Liver (tissue), 3 donors: ENCODE measurements around the gene AP1S2.

ENCODE experiments used
- EGR1 ChIP-seq, 2 donors: IDR thresholded peaks; 2 replicates each; pipeline ENCODE4 v1.6.1; 2016 to 2018; ENCODE audit warnings: antibody characterized with exemption in 2 of 2, low read depth in 2 of 2
- FOXA1 ChIP-seq: IDR thresholded peaks from 2 replicates; pipeline ENCODE4 v1.6.1; 2016; ENCODE audit warnings: antibody characterized with exemption
- GABPA ChIP-seq, 2 donors: IDR thresholded peaks in 1 of 2; conservative IDR thresholded peaks in 1 of 2; 2 replicates each; pipeline ENCODE4 v1.6.1; 2016; ENCODE audit warnings: antibody characterized with exemption in 2 of 2, mild to moderate bottlenecking in 1 of 2, moderate library complexity in 1 of 2
- JUND ChIP-seq, 2 donors: IDR thresholded peaks; 2 replicates each; pipeline ENCODE4 v1.6.1; 2016; ENCODE audit warnings: antibody characterized with exemption in 2 of 2
- NR2F2 ChIP-seq: IDR thresholded peaks from 2 replicates; pipeline ENCODE4 v1.6.1; 2016; ENCODE audit warnings: antibody characterized with exemption
- RAD21 ChIP-seq, 2 donors: IDR thresholded peaks; 2 replicates each; pipeline ENCODE4 v1.6.1; 2016; ENCODE audit warnings: antibody characterized with exemption in 2 of 2, mild to moderate bottlenecking in 2 of 2
- TAF1 ChIP-seq: conservative IDR thresholded peaks from 2 replicates; pipeline ENCODE4 v1.6.1; 2016; ENCODE audit warnings: antibody characterized with exemption, mild to moderate bottlenecking
- YY1 ChIP-seq: IDR thresholded peaks from 2 replicates; pipeline ENCODE4 v1.6.1; 2016; ENCODE audit warnings: antibody characterized with exemption, mild to moderate bottlenecking
- TF ChIP-seq, protein P1 (sequence below): fragments of 150-350 bp; IDR thresholded peaks from 2 replicates; pipeline ENCODE4 v1.5.1; 2017; ENCODE audit warnings: improper control_type of control experiment, low read depth, low read length; ENCODE audit not compliant: missing input control
- TF ChIP-seq, protein P2 (sequence below): IDR thresholded peaks from 2 replicates; pipeline ENCODE4 v1.6.1; 2016; ENCODE audit warnings: antibody characterized with exemption
- TF ChIP-seq, protein P3 (sequence below): IDR thresholded peaks from 2 replicates; pipeline ENCODE4 v1.6.1; 2016; ENCODE audit warnings: antibody characterized with exemption
- TF ChIP-seq, protein P4 (sequence below): IDR thresholded peaks from 2 replicates; pipeline ENCODE4 v1.6.1; 2016; ENCODE audit warnings: antibody characterized with exemption, mild to moderate bottlenecking
- TF ChIP-seq, protein P5 (sequence below): IDR thresholded peaks from 2 replicates; pipeline ENCODE4 v1.6.1; 2016; ENCODE audit warnings: antibody characterized with exemption
- donor health status: healthy.
- donor health status: healthy.

DNA sequence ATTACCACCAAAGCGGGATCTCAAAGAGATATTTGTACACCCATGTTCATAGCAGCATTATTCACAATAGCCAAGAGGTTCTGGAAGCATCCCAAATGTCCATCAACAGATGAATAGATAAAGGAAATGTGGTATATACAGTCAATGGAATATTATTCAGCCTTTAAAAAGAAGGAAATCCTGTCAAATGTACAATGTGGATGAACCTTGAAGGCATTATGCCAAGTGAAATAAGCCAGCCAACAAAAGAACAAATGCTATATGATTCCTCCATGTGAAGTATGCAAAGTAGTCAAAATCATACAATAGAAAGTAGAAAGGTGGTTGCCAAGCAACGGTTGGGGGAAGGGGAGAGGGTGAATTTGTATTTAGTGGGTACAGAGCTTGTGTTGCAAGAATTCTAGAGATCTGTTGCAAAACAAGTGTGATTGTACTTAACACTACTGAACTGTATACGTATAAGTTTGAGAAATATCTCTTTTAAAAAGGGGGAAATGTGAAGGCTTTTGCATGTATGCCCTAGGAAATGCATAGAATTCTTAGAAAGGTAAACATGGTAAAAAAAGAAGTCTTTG lies 69.3 kb downstream of the AP1S2 start:
- TF ChIP-seq, protein P1, sequence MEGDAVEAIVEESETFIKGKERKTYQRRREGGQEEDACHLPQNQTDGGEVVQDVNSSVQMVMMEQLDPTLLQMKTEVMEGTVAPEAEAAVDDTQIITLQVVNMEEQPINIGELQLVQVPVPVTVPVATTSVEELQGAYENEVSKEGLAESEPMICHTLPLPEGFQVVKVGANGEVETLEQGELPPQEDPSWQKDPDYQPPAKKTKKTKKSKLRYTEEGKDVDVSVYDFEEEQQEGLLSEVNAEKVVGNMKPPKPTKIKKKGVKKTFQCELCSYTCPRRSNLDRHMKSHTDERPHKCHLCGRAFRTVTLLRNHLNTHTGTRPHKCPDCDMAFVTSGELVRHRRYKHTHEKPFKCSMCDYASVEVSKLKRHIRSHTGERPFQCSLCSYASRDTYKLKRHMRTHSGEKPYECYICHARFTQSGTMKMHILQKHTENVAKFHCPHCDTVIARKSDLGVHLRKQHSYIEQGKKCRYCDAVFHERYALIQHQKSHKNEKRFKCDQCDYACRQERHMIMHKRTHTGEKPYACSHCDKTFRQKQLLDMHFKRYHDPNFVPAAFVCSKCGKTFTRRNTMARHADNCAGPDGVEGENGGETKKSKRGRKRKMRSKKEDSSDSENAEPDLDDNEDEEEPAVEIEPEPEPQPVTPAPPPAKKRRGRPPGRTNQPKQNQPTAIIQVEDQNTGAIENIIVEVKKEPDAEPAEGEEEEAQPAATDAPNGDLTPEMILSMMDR: no peak
- TF ChIP-seq GABPA (IDR thresholded peaks at IDR 0.05 in 1 of 2, conservative IDR thresholded peaks at IDR 0.05 in 1 of 2) (no peak), NR2F2 (no peak), RAD21 (IDR thresholded peaks at IDR 0.05) (no peak), JUND (IDR thresholded peaks at IDR 0.05) (no peak), YY1 (no peak), TAF1 (no peak), EGR1 (IDR thresholded peaks at IDR 0.05; ENCODE audit: low read depth in 2 of 2) (no peak), FOXA1 (no peak)
- TF ChIP-seq, protein P2, sequence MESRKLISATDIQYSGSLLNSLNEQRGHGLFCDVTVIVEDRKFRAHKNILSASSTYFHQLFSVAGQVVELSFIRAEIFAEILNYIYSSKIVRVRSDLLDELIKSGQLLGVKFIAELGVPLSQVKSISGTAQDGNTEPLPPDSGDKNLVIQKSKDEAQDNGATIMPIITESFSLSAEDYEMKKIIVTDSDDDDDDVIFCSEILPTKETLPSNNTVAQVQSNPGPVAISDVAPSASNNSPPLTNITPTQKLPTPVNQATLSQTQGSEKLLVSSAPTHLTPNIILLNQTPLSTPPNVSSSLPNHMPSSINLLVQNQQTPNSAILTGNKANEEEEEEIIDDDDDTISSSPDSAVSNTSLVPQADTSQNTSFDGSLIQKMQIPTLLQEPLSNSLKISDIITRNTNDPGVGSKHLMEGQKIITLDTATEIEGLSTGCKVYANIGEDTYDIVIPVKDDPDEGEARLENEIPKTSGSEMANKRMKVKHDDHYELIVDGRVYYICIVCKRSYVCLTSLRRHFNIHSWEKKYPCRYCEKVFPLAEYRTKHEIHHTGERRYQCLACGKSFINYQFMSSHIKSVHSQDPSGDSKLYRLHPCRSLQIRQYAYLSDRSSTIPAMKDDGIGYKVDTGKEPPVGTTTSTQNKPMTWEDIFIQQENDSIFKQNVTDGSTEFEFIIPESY: no peak
- TF ChIP-seq, protein P3, sequence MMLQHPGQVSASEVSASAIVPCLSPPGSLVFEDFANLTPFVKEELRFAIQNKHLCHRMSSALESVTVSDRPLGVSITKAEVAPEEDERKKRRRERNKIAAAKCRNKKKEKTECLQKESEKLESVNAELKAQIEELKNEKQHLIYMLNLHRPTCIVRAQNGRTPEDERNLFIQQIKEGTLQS: no peak
- TF ChIP-seq, protein P4, sequence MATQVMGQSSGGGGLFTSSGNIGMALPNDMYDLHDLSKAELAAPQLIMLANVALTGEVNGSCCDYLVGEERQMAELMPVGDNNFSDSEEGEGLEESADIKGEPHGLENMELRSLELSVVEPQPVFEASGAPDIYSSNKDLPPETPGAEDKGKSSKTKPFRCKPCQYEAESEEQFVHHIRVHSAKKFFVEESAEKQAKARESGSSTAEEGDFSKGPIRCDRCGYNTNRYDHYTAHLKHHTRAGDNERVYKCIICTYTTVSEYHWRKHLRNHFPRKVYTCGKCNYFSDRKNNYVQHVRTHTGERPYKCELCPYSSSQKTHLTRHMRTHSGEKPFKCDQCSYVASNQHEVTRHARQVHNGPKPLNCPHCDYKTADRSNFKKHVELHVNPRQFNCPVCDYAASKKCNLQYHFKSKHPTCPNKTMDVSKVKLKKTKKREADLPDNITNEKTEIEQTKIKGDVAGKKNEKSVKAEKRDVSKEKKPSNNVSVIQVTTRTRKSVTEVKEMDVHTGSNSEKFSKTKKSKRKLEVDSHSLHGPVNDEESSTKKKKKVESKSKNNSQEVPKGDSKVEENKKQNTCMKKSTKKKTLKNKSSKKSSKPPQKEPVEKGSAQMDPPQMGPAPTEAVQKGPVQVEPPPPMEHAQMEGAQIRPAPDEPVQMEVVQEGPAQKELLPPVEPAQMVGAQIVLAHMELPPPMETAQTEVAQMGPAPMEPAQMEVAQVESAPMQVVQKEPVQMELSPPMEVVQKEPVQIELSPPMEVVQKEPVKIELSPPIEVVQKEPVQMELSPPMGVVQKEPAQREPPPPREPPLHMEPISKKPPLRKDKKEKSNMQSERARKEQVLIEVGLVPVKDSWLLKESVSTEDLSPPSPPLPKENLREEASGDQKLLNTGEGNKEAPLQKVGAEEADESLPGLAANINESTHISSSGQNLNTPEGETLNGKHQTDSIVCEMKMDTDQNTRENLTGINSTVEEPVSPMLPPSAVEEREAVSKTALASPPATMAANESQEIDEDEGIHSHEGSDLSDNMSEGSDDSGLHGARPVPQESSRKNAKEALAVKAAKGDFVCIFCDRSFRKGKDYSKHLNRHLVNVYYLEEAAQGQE: no peak
- TF ChIP-seq, protein P5, sequence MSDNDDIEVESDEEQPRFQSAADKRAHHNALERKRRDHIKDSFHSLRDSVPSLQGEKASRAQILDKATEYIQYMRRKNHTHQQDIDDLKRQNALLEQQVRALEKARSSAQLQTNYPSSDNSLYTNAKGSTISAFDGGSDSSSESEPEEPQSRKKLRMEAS: no peak
